SU-DHL-6 (cell line): ENCODE measurements around the gene HLA-F.

Experiments used
- CTCF ChIP-seq: fragments of 200-600 bp; sonication (generic); IDR thresholded peaks from one replicate; pipeline ENCODE4 v1.5.1; 2017; ENCODE audit warnings: antibody characterized with exemption, mild to moderate bottlenecking, low read length, moderate library complexity; ENCODE audit not compliant: insufficient read depth, poor library complexity, severe bottlenecking
- EZH2phosphoT487 ChIP-seq: fragments of 200-600 bp; sonication (generic), shearing (Covaris generic); conservative IDR thresholded peaks from 2 replicates; pipeline ENCODE4 v1.6.1; 2018; ENCODE audit warnings: mild to moderate bottlenecking, antibody characterized with exemption, low read length, moderate library complexity, mixed read lengths

GRCh38 chr6:29744621-29745020 is 21.4 kb downstream of the HLA-F start:
- TF ChIP-seq CTCF (no peak), EZH2phosphoT487 (no peak)
